Esophagus squamous epithelium (tissue), 5 donors: Measurements from ENCODE around the gene IYD. TPM values are rescaled to one million over a fixed set of nuclear protein-coding genes. Genes with fewer than 3 reads are reported as not detected.

Experiments used
- DNase-seq: peaks from one replicate; lab custom pipeline; 2025; lab: John Stamatoyannopoulos, UW
- H3K27ac ChIP-seq, 4 donors: fragments of 200-600 bp; sonication (generic); one replicate each; pipeline ENCODE4 v1.5.1; 2016 to 2019; ENCODE audit warnings: mild to moderate bottlenecking in 1 of 4
- H3K27me3 ChIP-seq, 4 donors: fragments of 200-600 bp; sonication (generic); 1 replicate in 3 of 4; 2 replicates in 1 of 4; pipeline versions ENCODE4 v1.5.1 to v1.6.0; 2017 to 2021; ENCODE audit warnings: antibody characterized with exemption in 1 of 4
- H3K36me3 ChIP-seq, 3 donors: fragments of 200-600 bp; sonication (generic); one replicate each; pipeline ENCODE4 v1.5.1; 2016 to 2019
- H3K4me1 ChIP-seq, 3 donors: fragments of 200-600 bp; sonication (generic); one replicate each; pipeline ENCODE4 v1.5.1; 2017 to 2019
- H3K4me3 ChIP-seq, 4 donors: fragments of 200-600 bp; sonication (generic); 1 replicate in 3 of 4; 2 replicates in 1 of 4; pipeline ENCODE4 v1.5.1; 2016 to 2019; ENCODE audit warnings: mild to moderate bottlenecking in 2 of 4, moderate library complexity in 1 of 4
- H3K9me3 ChIP-seq, 3 donors: fragments of 200-600 bp; sonication (generic); one replicate each; pipeline ENCODE4 v1.5.1; 2016 to 2019
- POLR2A ChIP-seq, 4 donors: fragments of 450-650 bp; IDR thresholded peaks; one replicate each; pipeline ENCODE4 v1.6.1; 2017; ENCODE audit warnings: antibody characterized with exemption in 4 of 4, mild to moderate bottlenecking in 4 of 4, moderate library complexity in 3 of 4
- WGBS, 2 donors: methylation state at CpG; one replicate each; pipeline ENCODE4 v1.1.5; 2018; 5-methylcytosine and 5-hydroxymethylcytosine counted together
- intact Hi-C: fragments of 100-400 bp; cut with DNase I; formaldehyde crosslinking; loops from one replicate; pipeline ENCODE4 v1.15.0; 2022
- total RNA-seq, 4 donors: library from RNA; depleted of rRNA; stranded (reverse); fragments of >200 nt; gene quantifications; one replicate each; pipeline ENCODE4 v1.1.0, GENCODE V29; 2016
- TF ChIP-seq, protein P1 (sequence below), 6 experiments: fragments of 450-650 bp in 4 of 6; fragments of 200-600 bp in 2 of 6; sonication (generic) in 2 of 6; IDR thresholded peaks; one replicate each; pipeline ENCODE4 v1.5.1; 2016 to 2019; ENCODE audit warnings: antibody characterized with exemption in 6 of 6, mild to moderate bottlenecking in 4 of 6, moderate library complexity in 4 of 6
- donor health status: DM: yes; HTN: yes; CAD: no.

The IYD gene
- total RNA-seq, 4 donors from 2014 or later, result not detected

DNA sequence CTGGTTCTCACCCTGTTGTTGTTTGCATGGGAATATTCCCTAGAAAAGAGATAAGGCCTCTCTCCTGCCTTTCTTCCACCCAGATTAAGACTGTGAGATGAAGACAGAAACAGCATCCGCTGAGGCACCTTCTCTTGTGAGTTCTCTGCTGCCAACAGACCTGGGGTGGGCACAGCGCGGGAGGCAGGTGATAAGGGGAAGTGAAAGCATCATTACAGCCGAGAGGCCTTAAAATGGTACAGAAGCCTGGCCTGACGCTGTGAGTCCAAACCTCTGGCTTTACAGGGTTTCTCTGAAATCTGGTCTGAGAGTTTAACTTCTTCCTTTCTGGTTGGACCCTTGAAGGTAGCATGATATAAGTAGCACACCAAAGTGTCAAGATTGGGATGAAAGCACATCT, 21.0 kb upstream of the IYD start:
- WGBS, 2 donors, result 57 to 100% methylated on average over 1 to 3 of the region's 5 CpGs
- no peak for DNase-seq
- H3K4me3 ChIP-seq, result no peak overlapping the region
- H3K4me1 ChIP-seq, result peaks cover 0 to 12% (median 2%) of the 10 kb centered on the region in 3 donors
- H3K27ac ChIP-seq, result no peak overlapping the region
- H3K36me3 ChIP-seq, result no peaks in the 10 kb centered on the region
- H3K9me3 ChIP-seq, result no peaks in the 10 kb centered on the region
- TF ChIP-seq, protein P1, sequence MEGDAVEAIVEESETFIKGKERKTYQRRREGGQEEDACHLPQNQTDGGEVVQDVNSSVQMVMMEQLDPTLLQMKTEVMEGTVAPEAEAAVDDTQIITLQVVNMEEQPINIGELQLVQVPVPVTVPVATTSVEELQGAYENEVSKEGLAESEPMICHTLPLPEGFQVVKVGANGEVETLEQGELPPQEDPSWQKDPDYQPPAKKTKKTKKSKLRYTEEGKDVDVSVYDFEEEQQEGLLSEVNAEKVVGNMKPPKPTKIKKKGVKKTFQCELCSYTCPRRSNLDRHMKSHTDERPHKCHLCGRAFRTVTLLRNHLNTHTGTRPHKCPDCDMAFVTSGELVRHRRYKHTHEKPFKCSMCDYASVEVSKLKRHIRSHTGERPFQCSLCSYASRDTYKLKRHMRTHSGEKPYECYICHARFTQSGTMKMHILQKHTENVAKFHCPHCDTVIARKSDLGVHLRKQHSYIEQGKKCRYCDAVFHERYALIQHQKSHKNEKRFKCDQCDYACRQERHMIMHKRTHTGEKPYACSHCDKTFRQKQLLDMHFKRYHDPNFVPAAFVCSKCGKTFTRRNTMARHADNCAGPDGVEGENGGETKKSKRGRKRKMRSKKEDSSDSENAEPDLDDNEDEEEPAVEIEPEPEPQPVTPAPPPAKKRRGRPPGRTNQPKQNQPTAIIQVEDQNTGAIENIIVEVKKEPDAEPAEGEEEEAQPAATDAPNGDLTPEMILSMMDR (IDR thresholded peaks at IDR 0.05), result no peak
- TF ChIP-seq POLR2A (IDR thresholded peaks at IDR 0.05), result no peak
- intact Hi-C loops, result no loop called here
- H3K27me3 ChIP-seq, result no peaks in the 10 kb centered on the region

DNA sequence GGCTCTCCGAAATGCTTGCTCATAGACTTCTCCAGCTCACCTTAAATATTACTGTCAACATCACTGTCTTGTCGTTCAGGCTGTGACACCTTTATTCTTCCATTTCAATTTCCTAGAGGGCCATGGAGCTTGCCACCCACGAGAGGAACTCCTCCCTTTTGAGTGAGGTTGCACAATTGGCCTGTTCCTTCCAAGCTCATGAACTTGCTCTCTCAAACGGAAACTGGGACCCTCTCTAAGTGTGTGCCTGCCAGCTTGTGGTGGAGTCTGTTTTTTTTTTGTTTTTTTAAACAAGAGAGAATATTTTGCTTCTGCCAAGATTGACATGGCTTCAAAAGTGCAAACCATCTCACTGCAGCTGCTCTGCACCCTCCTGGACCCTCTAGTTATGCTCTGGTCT, 19.3 kb upstream of the IYD start:
- no peak overlapping the region for H3K4me3 ChIP-seq
- 61 to 62% methylated on average over 4 of the region's 4 CpGs for WGBS, 2 donors
- no peaks in the 10 kb centered on the region for H3K27me3 ChIP-seq
- H3K36me3 ChIP-seq, result no peaks in the 10 kb centered on the region
- TF ChIP-seq POLR2A (IDR thresholded peaks at IDR 0.05), result no peak
- H3K27ac ChIP-seq, result no peak overlapping the region
- no peak for DNase-seq
- H3K9me3 ChIP-seq, result no peaks in the 10 kb centered on the region
- peaks cover 0 to 12% (median 2%) of the 10 kb centered on the region in 3 donors for H3K4me1 ChIP-seq
- intact Hi-C loops, result no loop called here

DNA sequence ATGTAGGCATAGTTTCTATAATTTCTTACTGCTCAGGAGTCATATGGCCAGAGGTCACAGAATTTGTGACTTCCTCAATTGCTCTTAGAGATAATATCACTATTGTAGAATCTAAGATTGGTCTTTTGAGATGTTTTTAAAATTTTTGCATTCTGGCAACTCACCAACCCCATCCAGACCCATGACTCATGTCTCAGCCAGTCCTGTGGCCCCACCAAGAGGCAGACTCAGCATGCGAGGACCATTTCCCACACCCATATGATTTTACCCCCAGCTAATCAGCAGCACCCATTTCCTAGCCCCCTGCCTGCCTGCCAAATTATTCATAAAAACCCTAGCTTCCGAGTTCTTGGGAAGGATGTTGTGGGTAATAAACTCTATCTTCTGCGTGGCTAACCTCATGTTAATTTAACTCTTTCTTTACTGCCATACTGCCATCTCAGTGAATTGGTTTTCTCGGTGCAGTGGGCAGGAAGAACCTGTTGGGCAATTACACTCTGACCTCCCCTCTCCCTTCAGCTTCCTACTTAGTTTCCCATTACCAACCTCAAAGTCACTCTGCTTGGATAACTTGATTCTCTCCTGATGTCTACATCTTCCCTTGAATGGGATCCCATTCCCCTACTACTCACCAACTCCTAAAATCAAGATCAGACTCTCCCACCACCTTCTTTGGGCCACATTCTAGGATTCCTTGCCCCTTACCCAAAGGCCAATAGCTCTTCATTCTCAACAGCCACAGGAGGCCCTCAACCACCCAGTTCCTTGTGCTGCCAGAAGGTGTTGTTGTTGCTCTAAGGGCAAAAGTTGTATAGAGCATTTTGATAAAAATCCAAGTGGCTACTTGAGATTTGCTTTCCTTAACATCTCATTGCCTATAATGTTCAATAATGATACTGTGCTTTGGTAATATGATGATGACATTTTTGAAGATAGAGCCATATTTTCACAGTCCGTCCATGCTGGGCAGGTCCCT, 16.2 kb upstream of the IYD start:
- intact Hi-C loops, result no loop called here
- TF ChIP-seq, protein P1 (IDR thresholded peaks at IDR 0.05), result no peak
- TF ChIP-seq POLR2A (IDR thresholded peaks at IDR 0.05), result no peak
- DNase-seq, result no peak
- no peaks in the 10 kb centered on the region for H3K36me3 ChIP-seq
- 80 to 81% methylated on average over 5 of the region's 5 CpGs for WGBS, 2 donors
- H3K9me3 ChIP-seq, result no peaks in the 10 kb centered on the region
- no peaks in the 10 kb centered on the region for H3K4me1 ChIP-seq
- no peak overlapping the region for H3K4me3 ChIP-seq
- H3K27me3 ChIP-seq, result no peaks in the 10 kb centered on the region
- H3K27ac ChIP-seq, result no peak overlapping the region

GRCh38 chr6:150353445-150353844, 15.4 kb upstream of the IYD start:
- Histone ChIP-seq H3K4me3 (no peak overlapping the region), H3K27me3 (no peaks in the 10 kb centered on the region), H3K36me3 (no peaks in the 10 kb centered on the region), H3K9me3 (no peaks in the 10 kb centered on the region), H3K4me1 (no peaks in the 10 kb centered on the region), H3K27ac (no peak overlapping the region)
- intact Hi-C loops, result no loop called here
- DNase-seq, result no peak
- TF ChIP-seq, protein P1 (IDR thresholded peaks at IDR 0.05), result no peak
- no peak for TF ChIP-seq POLR2A (IDR thresholded peaks at IDR 0.05)
- 73 to 79% methylated on average over 1 of the region's 1 CpG for WGBS, 2 donors

DNA sequence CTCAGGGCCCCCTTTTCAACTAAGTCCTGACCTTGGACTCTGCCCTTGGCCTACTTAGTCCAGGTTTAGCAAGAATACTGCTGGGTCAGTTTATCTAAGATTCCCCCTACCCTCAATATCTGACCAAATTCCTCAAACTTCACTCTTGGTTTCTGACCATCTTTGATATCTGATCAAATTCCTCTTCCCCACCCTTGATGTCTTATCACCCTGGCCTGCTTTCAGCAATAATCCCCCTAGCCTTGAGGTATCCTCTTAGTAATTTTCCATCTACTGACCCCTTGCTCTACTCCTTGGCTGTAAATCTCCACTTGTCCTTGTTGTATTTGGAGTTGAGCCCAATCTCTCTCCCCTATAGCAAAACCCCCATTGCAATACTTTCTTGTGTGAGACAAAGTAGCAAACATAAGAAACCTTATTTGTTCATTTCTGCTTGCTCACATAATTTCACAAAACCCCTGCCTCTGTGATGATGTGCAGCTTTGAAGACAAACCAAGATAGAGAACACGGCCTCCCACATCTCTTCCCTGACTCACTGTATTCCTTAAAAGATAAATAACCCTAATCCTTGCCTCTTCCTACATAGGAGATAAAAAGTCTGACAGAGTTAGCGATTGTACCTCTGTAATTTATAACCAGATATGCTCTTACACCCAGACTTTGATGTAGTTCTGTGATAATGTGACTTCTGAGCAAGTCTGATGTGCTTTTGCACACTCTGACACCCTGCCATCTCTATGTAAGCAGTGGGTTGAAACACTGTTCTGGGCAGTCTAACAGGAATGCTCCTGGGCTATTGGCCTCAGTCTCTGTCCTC, 13.8 kb upstream of the IYD start:
- H3K4me3 ChIP-seq, result no peak overlapping the region
- DNase-seq, result no peak
- H3K27ac ChIP-seq, result no peak overlapping the region
- WGBS, 2 donors, result 55 to 59% methylated on average over 2 of the region's 2 CpGs
- peaks cover 0 to under 1% (median 0%) of the 10 kb centered on the region in 4 donors for H3K27me3 ChIP-seq
- no peaks in the 10 kb centered on the region for H3K9me3 ChIP-seq
- intact Hi-C loops, result no loop called here
- no peaks in the 10 kb centered on the region for H3K4me1 ChIP-seq
- no peaks in the 10 kb centered on the region for H3K36me3 ChIP-seq
- TF ChIP-seq, protein P1 (IDR thresholded peaks at IDR 0.05), result no peak
